Measurements from ENCODE around the gene ARID3A.

ARID3A gene

DNA sequence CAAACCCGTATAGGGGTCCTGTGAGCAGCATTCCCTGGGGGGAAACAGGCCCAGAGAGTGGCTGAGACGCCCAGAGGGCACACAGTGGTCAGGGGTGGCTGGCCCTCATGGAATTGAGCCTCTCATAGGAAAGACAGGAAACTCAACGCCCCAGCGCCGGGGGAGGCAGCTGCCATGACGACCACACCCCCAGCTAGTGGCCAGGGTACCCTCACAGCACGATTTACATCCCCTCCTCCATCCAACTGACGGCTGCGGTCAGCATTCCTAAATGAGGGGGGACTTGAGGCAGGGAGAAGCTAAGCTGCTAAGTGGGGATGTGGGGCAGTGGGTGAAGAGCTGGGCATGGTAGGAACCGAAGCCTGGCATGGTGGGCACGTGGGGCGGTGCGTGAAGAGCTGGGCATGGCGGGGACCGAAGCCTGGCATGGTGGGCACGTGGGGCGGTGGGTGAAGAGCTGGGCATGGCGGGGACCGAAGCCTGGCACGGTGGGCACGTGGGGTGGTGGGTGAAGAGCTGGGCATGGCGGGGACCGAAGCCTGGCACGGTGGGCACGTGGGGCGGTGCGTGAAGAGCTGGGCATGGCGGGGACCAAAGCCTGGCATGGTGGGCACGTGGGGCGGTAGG lies 42.9 kb upstream of the ARID3A start:
- TF ChIP-seq, protein P1, sequence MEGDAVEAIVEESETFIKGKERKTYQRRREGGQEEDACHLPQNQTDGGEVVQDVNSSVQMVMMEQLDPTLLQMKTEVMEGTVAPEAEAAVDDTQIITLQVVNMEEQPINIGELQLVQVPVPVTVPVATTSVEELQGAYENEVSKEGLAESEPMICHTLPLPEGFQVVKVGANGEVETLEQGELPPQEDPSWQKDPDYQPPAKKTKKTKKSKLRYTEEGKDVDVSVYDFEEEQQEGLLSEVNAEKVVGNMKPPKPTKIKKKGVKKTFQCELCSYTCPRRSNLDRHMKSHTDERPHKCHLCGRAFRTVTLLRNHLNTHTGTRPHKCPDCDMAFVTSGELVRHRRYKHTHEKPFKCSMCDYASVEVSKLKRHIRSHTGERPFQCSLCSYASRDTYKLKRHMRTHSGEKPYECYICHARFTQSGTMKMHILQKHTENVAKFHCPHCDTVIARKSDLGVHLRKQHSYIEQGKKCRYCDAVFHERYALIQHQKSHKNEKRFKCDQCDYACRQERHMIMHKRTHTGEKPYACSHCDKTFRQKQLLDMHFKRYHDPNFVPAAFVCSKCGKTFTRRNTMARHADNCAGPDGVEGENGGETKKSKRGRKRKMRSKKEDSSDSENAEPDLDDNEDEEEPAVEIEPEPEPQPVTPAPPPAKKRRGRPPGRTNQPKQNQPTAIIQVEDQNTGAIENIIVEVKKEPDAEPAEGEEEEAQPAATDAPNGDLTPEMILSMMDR (IDR thresholded peaks at IDR 0.05; ENCODE audit: low read depth, low read length): no peak
- no peak overlapping the region for H3K4me3 ChIP-seq (ENCODE audit: low read depth, low read length)

DNA sequence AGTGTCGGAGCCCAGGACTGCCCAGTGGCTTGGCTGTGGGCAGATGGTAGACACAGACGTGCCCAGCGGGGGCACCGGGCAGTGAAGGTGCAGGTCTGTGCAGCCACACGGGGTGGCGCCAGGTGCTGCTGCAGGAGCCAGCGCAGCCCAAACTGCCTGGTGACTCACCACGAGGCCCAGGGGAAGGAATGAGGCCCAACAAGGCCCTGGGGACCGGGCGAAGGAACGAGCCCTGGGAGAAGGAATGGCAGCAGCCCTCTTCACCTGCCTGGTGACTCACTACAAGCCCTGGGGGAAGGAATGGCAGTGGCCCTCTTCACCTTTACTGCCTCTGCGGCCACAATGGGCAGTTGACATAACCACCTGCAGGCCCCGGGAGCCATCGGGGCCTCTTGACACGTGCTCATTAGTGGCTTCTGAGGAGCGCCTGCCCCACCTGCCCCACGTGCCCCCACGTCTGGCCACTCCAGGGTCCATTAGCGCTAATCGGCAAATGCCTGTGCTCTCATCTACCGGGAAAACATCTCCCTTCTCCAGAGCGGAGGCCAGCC lies 42.1 kb upstream of the ARID3A start:
- no peak overlapping the region for H3K4me3 ChIP-seq (ENCODE audit: low read depth, low read length)
- TF ChIP-seq, protein P1 (IDR thresholded peaks at IDR 0.05; ENCODE audit: low read depth, low read length): no peak

DNA sequence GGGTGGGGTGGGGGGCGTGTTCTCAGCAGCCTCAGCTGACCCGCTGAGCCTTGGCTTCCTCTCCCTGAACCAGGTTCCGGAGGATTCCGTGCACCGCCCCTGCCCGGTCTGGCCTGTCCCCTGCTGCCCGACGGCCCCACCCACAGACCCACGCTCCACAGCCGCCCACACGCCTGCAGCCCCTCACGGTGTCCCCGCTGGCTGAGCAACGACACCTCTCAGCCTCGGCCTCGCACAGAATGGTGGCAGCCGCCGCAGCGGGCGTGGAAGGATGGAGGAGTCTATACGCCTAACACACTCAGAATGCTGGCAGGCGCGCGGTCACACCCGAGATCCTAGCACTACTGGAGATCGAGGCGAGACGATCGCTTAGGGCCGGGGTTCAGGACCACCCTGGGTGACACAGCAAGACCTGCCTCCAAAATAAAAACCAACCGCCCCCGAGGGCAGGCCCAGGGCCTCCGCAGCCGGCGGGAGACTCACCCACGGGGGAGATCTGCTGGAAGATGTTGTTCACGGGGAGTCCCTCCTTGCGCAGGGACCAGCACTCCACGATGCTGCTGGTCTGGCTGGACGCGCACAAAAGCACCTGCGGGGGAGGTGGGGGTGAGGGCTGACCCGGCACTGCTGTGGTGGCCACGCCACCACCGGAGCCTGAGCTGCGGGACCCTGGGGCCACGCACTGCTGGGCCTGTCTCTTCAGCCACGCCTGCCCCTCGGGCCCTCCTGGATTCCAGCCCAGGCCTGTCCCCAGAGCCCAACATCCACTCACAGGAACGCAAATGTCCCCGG lies 41.2 kb upstream of the ARID3A start:
- TF ChIP-seq, protein P1 (IDR thresholded peaks at IDR 0.05; ENCODE audit: low read depth, low read length): no peak
- no peak overlapping the region for H3K4me3 ChIP-seq (ENCODE audit: low read depth, low read length)

DNA sequence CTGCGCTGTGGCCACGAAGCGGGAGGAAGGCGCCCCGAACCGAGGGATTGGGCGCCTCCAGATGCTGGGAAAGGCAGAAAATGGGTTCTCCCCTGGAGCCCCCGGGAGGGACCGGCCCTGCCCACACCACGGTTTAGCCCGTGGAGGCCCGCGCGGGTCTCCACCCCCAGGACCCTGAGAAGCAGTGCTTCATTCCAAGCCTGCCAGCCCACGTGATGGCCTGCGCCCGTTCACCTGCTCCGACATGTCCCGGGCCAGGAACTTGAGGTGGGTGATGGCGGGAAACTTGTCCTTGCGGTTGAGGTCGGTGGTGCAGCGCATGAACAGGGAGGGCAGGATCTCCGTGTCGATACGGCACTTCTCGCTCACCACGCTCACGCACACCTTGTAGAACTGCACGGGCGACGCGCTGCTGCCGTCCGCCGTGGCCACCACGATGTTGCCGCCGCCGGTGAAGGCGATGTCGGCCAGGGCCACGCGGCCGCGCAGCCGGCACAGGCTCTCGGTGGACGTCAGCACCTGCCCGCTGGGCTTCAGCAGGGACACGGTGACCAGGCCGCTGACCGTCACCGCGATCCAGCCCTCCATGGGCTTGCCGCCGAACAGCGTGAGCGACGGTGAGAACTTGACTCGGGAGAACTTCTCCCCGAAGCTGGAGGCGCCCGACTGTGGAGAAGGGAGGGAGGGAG lies 40.2 kb upstream of the ARID3A start:
- TF ChIP-seq, protein P1 (IDR thresholded peaks at IDR 0.05; ENCODE audit: low read depth, low read length): no peak
- no peak overlapping the region for H3K4me3 ChIP-seq (ENCODE audit: low read depth, low read length)

DNA sequence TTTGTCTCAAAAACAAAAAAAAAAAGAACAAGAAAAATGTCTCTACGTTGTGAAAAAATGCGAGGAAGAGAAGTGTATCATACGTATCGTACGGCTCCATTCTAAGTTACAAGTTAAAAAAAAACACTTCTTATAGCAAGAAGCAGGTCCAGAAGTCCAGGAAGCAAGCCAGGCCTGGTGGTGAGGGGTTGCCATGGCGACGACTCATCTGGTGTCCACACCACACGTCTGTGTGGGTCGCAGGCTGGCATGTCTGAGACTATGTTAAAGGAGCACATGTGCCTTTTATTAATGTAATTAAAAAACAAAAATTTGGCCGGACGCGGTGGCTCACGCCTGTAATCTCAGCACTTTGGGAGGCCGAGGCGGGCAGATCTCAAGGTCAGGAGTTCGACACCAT lies 38.8 kb upstream of the ARID3A start:
- TF ChIP-seq, protein P1 (IDR thresholded peaks at IDR 0.05; ENCODE audit: low read depth, low read length): no peak
- no peak overlapping the region for H3K4me3 ChIP-seq (ENCODE audit: low read depth, low read length)

DNA sequence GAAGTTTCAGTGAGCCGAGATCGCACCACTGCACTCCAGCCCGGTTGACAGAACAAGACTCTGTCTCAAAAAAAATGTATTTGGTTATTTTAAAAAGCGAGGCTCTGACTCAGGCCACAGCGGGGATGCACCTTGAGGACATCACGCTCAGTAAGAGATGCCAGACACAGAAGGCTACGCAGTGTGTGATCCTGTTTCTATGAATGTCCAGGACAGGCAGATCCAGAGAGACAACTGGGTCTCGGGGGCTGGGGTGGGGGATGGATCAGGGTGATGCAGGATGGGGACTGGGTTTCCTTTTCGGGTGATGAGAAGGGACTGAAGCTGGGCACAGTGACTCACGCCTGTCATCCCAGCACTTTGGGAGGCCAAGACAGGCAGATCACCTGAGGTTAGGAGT lies 38.2 kb upstream of the ARID3A start:
- no peak overlapping the region for H3K4me3 ChIP-seq (ENCODE audit: low read depth, low read length)
- TF ChIP-seq, protein P1 (IDR thresholded peaks at IDR 0.05; ENCODE audit: low read depth, low read length): no peak
